Measurements from ENCODE around the gene ACVRL1. TPM values are rescaled to one million over a fixed set of nuclear protein-coding genes. Genes with fewer than 3 reads are reported as not detected.

ACVRL1 gene
- polyA plus RNA-seq, 1 donor (not counting 4 experiments of a cell fraction or from before 2014, with no cell fraction given), result not detected

DNA sequence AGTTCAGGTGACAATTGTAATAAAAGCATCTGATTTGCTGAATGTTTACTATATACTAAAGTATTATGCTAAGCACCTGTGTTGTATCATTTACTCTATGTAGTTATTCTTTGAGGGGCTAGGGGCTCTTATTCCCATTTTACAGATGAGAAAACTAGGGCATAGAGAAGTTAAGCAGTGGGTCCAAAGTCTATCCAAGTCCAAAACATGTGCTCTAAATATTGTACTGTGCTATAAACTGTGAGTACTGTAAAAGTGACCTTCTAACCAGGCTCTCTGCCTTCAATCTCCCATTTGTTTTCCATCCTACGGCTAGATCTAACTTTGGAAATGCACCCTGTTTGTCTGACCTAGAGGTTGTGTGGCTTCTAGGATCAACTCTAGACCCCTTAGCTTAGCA is 53.2 kb downstream of the ACVRL1 start:
- FAIRE-seq, result no peak

DNA sequence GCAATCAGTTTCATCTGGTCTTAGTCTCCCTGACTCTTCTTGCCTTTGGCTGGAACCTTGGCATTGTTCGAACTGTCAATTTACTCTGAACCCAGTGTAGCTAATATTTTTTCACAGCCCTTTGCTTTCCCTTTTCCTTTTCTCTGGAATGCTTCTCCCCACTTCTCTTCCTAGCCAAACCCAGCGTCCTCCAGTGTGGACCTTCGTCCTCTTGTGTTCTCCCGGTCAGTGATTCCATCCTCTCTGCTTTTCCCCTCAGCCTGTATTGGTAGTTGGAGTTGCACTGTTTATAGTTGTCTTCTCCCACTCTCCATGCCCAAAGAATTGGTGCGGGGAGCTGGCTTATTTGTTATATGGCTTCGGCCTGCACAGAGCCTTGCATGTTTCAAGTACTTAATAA is 53.6 kb downstream of the ACVRL1 start:
- no peaks in the 10 kb centered on the region for H4K20me1 ChIP-seq (ENCODE audit: control insufficient read depth, extremely low read depth, insufficient read depth, low read length)
- no peaks in the 10 kb centered on the region for H3K9me1 ChIP-seq (ENCODE audit: control insufficient read depth, extremely low read depth, insufficient read depth, low read length)
- peaks cover 16% of the 10 kb centered on the region for H3K4me1 ChIP-seq (ENCODE audit: control insufficient read depth, extremely low read depth, insufficient read depth, low read length)
- no peak overlapping the region for H2AFZ ChIP-seq (ENCODE audit: control insufficient read depth, low read length)
- H3K79me2 ChIP-seq (ENCODE audit: control insufficient read depth, insufficient read depth, low read length), result peaks cover 69% of the 10 kb centered on the region
- no peak for FAIRE-seq
- no peak for DNase-seq (ENCODE audit: low read depth, low spot score)
- no peak overlapping the region for H3K4me2 ChIP-seq (ENCODE audit: control insufficient read depth, extremely low read depth, insufficient read depth, low read depth, low read length)
- H3K9ac ChIP-seq (ENCODE audit: control insufficient read depth, extremely low read depth, insufficient read depth, low read length), result no peak overlapping the region
- H3K9me3 ChIP-seq (ENCODE audit: control insufficient read depth, low read depth, low read length), result no peaks in the 10 kb centered on the region
- TF ChIP-seq, protein P1, sequence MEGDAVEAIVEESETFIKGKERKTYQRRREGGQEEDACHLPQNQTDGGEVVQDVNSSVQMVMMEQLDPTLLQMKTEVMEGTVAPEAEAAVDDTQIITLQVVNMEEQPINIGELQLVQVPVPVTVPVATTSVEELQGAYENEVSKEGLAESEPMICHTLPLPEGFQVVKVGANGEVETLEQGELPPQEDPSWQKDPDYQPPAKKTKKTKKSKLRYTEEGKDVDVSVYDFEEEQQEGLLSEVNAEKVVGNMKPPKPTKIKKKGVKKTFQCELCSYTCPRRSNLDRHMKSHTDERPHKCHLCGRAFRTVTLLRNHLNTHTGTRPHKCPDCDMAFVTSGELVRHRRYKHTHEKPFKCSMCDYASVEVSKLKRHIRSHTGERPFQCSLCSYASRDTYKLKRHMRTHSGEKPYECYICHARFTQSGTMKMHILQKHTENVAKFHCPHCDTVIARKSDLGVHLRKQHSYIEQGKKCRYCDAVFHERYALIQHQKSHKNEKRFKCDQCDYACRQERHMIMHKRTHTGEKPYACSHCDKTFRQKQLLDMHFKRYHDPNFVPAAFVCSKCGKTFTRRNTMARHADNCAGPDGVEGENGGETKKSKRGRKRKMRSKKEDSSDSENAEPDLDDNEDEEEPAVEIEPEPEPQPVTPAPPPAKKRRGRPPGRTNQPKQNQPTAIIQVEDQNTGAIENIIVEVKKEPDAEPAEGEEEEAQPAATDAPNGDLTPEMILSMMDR (optimal IDR thresholded peaks at IDR 0.05 in 1 of 3, IDR thresholded peaks at IDR 0.05 in 1 of 3, conservative IDR thresholded peaks at IDR 0.05 in 1 of 3; ENCODE audit: extremely low read depth in 1 of 3, insufficient read depth in 2 of 3, low read length in 3 of 3), result no peak
- TF ChIP-seq EZH2 (IDR thresholded peaks at IDR 0.05; ENCODE audit: low read length), result no peak
- no peak overlapping the region for H3K4me3 ChIP-seq (ENCODE audit: control insufficient read depth in 2 of 3, extremely low read depth in 1 of 3, insufficient read depth in 2 of 3, low read depth in 1 of 3, low read length in 3 of 3)
- peaks cover 0 to 2% of the 10 kb centered on the region in 2 experiments for H3K36me3 ChIP-seq (ENCODE audit: control insufficient read depth in 2 of 2, extremely low read depth in 1 of 2, insufficient read depth in 2 of 2, low read length in 2 of 2)
- dilution Hi-C loops (cut with MboI; ENCODE audit: extremely low pct_ligation_motif_present, low sequenced_read_pairs), result no loop called here
- no peaks in the 10 kb centered on the region for H3K27me3 ChIP-seq (ENCODE audit: control insufficient read depth, extremely low read depth, insufficient read depth, low read length)
- no peak overlapping the region for H3K27ac ChIP-seq (ENCODE audit: control insufficient read depth, insufficient read depth, low read length)

More for the DNA sequence above, 53.2 kb downstream of the ACVRL1 start:
- no peaks in the 10 kb centered on the region for H3K9me1 ChIP-seq (ENCODE audit: control insufficient read depth, extremely low read depth, insufficient read depth, low read length)
- TF ChIP-seq EZH2 (IDR thresholded peaks at IDR 0.05; ENCODE audit: low read length), result no peak
- no peaks in the 10 kb centered on the region for H3K9me3 ChIP-seq (ENCODE audit: control insufficient read depth, low read depth, low read length)
- no peak overlapping the region for H3K4me2 ChIP-seq (ENCODE audit: control insufficient read depth, extremely low read depth, insufficient read depth, low read depth, low read length)
- peaks cover 0 to 2% of the 10 kb centered on the region in 2 experiments for H3K36me3 ChIP-seq (ENCODE audit: control insufficient read depth in 2 of 2, extremely low read depth in 1 of 2, insufficient read depth in 2 of 2, low read length in 2 of 2)
- no peak overlapping the region for H3K9ac ChIP-seq (ENCODE audit: control insufficient read depth, extremely low read depth, insufficient read depth, low read length)
- DNase-seq (ENCODE audit: low read depth, low spot score), result no peak
- peaks cover 70% of the 10 kb centered on the region for H3K79me2 ChIP-seq (ENCODE audit: control insufficient read depth, insufficient read depth, low read length)
- dilution Hi-C loops (cut with MboI; ENCODE audit: extremely low pct_ligation_motif_present, low sequenced_read_pairs), result no loop called here
- peaks cover 17% of the 10 kb centered on the region for H3K4me1 ChIP-seq (ENCODE audit: control insufficient read depth, extremely low read depth, insufficient read depth, low read length)
- no peaks in the 10 kb centered on the region for H3K27me3 ChIP-seq (ENCODE audit: control insufficient read depth, extremely low read depth, insufficient read depth, low read length)
- no peak overlapping the region for H2AFZ ChIP-seq (ENCODE audit: control insufficient read depth, low read length)
- H3K4me3 ChIP-seq (ENCODE audit: control insufficient read depth in 2 of 3, extremely low read depth in 1 of 3, insufficient read depth in 2 of 3, low read depth in 1 of 3, low read length in 3 of 3), result no peak overlapping the region
- peaks cover 2% of the 10 kb centered on the region for H4K20me1 ChIP-seq (ENCODE audit: control insufficient read depth, extremely low read depth, insufficient read depth, low read length)
- H3K27ac ChIP-seq (ENCODE audit: control insufficient read depth, insufficient read depth, low read length), result no peak overlapping the region

DNA sequence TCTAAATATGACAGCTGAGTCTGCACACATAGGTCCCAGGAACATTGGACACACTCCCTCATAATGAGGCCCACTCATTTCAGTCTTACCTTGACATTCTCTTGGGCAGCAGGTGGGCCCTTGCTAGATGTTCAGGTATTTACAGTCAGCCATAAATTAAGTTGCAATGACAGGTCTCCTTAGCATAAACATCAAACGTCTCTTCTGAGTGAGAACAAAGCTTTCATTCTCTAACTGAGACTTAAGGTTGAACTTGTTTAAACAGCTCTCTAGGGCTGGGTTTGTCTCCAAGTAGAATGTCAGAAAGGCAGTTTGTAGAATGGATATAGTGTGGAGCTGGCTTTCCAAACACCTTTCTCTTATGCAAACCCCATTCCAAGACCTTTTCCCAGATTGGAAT is 54.5 kb downstream of the ACVRL1 start:
- H3K9me3 ChIP-seq (ENCODE audit: control insufficient read depth, low read depth, low read length), result no peaks in the 10 kb centered on the region
- H3K9ac ChIP-seq (ENCODE audit: control insufficient read depth, extremely low read depth, insufficient read depth, low read length), result peak overlapping the region; percentile 2
- no peaks in the 10 kb centered on the region for H3K9me1 ChIP-seq (ENCODE audit: control insufficient read depth, extremely low read depth, insufficient read depth, low read length)
- peaks cover 16% of the 10 kb centered on the region for H3K4me1 ChIP-seq (ENCODE audit: control insufficient read depth, extremely low read depth, insufficient read depth, low read length)
- DNase-seq (ENCODE audit: low read depth, low spot score) (no peak), FAIRE-seq (peak; percentile 81)
- H3K79me2 ChIP-seq (ENCODE audit: control insufficient read depth, insufficient read depth, low read length), result peaks cover 65% of the 10 kb centered on the region
- no peak for TF ChIP-seq EZH2 (IDR thresholded peaks at IDR 0.05; ENCODE audit: low read length)
- TF ChIP-seq, protein P1 (optimal IDR thresholded peaks at IDR 0.05 in 1 of 3, IDR thresholded peaks at IDR 0.05 in 1 of 3, conservative IDR thresholded peaks at IDR 0.05 in 1 of 3; ENCODE audit: extremely low read depth in 1 of 3, insufficient read depth in 2 of 3, low read length in 3 of 3), result no peak
- H3K4me3 ChIP-seq (ENCODE audit: control insufficient read depth in 2 of 3, extremely low read depth in 1 of 3, insufficient read depth in 2 of 3, low read depth in 1 of 3, low read length in 3 of 3), result peak overlapping the region in 1 of 3 experiments; percentile 28
- peak overlapping the region; percentile 24 for H3K4me2 ChIP-seq (ENCODE audit: control insufficient read depth, extremely low read depth, insufficient read depth, low read depth, low read length)
- H2AFZ ChIP-seq (ENCODE audit: control insufficient read depth, low read length), result no peak overlapping the region
- no peaks in the 10 kb centered on the region for H3K27me3 ChIP-seq (ENCODE audit: control insufficient read depth, extremely low read depth, insufficient read depth, low read length)
- dilution Hi-C loops (cut with MboI; ENCODE audit: extremely low pct_ligation_motif_present, low sequenced_read_pairs), result no loop called here
- H4K20me1 ChIP-seq (ENCODE audit: control insufficient read depth, extremely low read depth, insufficient read depth, low read length), result no peaks in the 10 kb centered on the region
- peaks cover 0 to 2% of the 10 kb centered on the region in 2 experiments for H3K36me3 ChIP-seq (ENCODE audit: control insufficient read depth in 2 of 2, extremely low read depth in 1 of 2, insufficient read depth in 2 of 2, low read length in 2 of 2)
- H3K27ac ChIP-seq (ENCODE audit: control insufficient read depth, insufficient read depth, low read length), result peak overlapping the region; percentile 32

Measured in keratinocyte (primary cell).